ENCODE results near the gene MTG1.
"Not testable (repeated sequence)": the region's sequence is repeated elsewhere in the genome, so short reads cannot be mapped to it uniquely, and the experiment has no call there.

MTG1 gene

GRCh38 chr10:133465191-133465949, 71.4 kb downstream of the MTG1 start:
- in situ Hi-C loops (cut with MboI; ENCODE audit: low sequenced_read_pairs): no loop called here
- H3K4me1 ChIP-seq: no peaks in the 10 kb centered on the region
- no peaks in the 10 kb centered on the region for H3K36me3 ChIP-seq (replicated peaks)
- DNase-seq (ENCODE audit: low spot score in 2 of 2): no peak
- no peaks in the 10 kb centered on the region for H3K9me3 ChIP-seq
- no peak overlapping the region for H3K4me3 ChIP-seq
- H3K27me3 ChIP-seq (ENCODE audit: low read depth): no peaks in the 10 kb centered on the region

- H3K4me3 ChIP-seq: no peak overlapping the region
- no peak for DNase-seq (ENCODE audit: low spot score in 2 of 2)
- H3K4me1 ChIP-seq: no peaks in the 10 kb centered on the region
- no peaks in the 10 kb centered on the region for H3K9me3 ChIP-seq
- no peaks in the 10 kb centered on the region for H3K36me3 ChIP-seq (replicated peaks)
- H3K27me3 ChIP-seq (ENCODE audit: low read depth): no peaks in the 10 kb centered on the region
- in situ Hi-C loops (cut with MboI; ENCODE audit: low sequenced_read_pairs): no loop called here
These were observed 72.1 kb downstream of the MTG1 start for GRCh38 chr10:133465950-133466474.

GRCh38 chr10:133466683-133467275, 72.8 kb downstream of the MTG1 start:
- Histone ChIP-seq H3K4me1 (no peaks in the 10 kb centered on the region), H3K4me3 (no peak overlapping the region), H3K27me3 (ENCODE audit: low read depth) (no peaks in the 10 kb centered on the region), H3K9me3 (no peaks in the 10 kb centered on the region), H3K36me3 (replicated peaks) (no peaks in the 10 kb centered on the region)
- no peak for DNase-seq (ENCODE audit: low spot score in 2 of 2)
- in situ Hi-C loops (cut with MboI; ENCODE audit: low sequenced_read_pairs): no loop called here

GRCh38 chr10:133467286-133467911, 73.4 kb downstream of the MTG1 start:
- Histone ChIP-seq H3K4me3 (no peak overlapping the region), H3K9me3 (no peaks in the 10 kb centered on the region), H3K27me3 (ENCODE audit: low read depth) (no peaks in the 10 kb centered on the region), H3K4me1 (no peaks in the 10 kb centered on the region), H3K36me3 (replicated peaks) (no peaks in the 10 kb centered on the region)
- in situ Hi-C loops (cut with MboI; ENCODE audit: low sequenced_read_pairs): no loop called here
- no peak for DNase-seq (ENCODE audit: low spot score in 2 of 2)

- DNase-seq (ENCODE audit: low spot score in 2 of 2); H3K9me3 ChIP-seq; H3K4me3 ChIP-seq; H3K36me3 ChIP-seq (replicated peaks); in situ Hi-C loops (cut with MboI; ENCODE audit: low sequenced_read_pairs); H3K4me1 ChIP-seq; H3K27me3 ChIP-seq (ENCODE audit: low read depth): not testable (repeated sequence)
These were observed 75.2 kb downstream of the MTG1 start for GRCh38 chr10:133469205-133469604.

- in situ Hi-C loops (cut with MboI; ENCODE audit: low sequenced_read_pairs): no loop called here
- H3K36me3 ChIP-seq (replicated peaks): no peaks in the 10 kb centered on the region
- H3K4me3 ChIP-seq: no peak overlapping the region
These were observed 77.5 kb downstream of the MTG1 start for GRCh38 chr10:133471300-133472109.

More at GRCh38 chr10:133471300-133472109, 77.5 kb downstream of the MTG1 start:
- Histone ChIP-seq H3K9me3 (no peaks in the 10 kb centered on the region), H3K4me1 (no peaks in the 10 kb centered on the region), H3K27me3 (ENCODE audit: low read depth) (no peaks in the 10 kb centered on the region)
- no peak for DNase-seq (ENCODE audit: low spot score in 2 of 2)

All from HAP-1 (cell line).